Measurements from ENCODE around the gene LILRB4. TPM values are rescaled to one million over a fixed set of nuclear protein-coding genes. Genes with fewer than 3 reads are reported as not detected.

Gene LILRB4
- total RNA-seq = 1 to 10 TPM; 3.0 to 8.7 (median 6.4) TPM
- long read RNA-seq, donor 1, partial matches to known transcripts = 7 of 15 reads
- long read RNA-seq, donor 1, other reads (novel, unspliced or antisense) = 4 of 15 reads
- long read RNA-seq, donor 2, partial matches to known transcripts = 2 of 8 reads
- long read RNA-seq, donor 2, other reads (novel, unspliced or antisense) = 6 of 8 reads

DNA sequence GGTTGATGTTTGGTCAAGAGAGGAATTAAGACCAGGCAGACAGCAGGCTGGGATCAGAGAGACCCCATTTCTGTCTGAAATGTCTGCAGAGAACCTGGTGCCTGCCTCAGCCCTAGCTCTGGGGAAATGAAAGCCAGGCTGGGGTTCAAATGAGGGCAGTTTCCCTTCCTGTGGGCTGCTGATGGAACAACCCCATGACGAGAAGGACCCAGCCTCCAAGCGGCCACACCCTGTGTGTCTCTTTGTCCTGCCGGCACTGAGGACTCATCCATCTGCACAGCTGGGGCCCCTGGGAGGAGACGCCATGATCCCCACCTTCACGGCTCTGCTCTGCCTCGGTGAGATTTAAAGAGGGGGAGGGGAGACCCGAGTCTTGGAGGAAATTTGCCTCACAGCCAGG is at the start of gene LILRB4:
Gene LILRB4 (plus strand): TSS at position 256 of the 400 bp plus-strand sequence. CDS start 49 bp downstream, at position 305.
- ATAC-seq (peak; percentile 49), DNase-seq (peak in 2 of 3 donors; percentile 14 to 59)
- TF ChIP-seq, protein P1, sequence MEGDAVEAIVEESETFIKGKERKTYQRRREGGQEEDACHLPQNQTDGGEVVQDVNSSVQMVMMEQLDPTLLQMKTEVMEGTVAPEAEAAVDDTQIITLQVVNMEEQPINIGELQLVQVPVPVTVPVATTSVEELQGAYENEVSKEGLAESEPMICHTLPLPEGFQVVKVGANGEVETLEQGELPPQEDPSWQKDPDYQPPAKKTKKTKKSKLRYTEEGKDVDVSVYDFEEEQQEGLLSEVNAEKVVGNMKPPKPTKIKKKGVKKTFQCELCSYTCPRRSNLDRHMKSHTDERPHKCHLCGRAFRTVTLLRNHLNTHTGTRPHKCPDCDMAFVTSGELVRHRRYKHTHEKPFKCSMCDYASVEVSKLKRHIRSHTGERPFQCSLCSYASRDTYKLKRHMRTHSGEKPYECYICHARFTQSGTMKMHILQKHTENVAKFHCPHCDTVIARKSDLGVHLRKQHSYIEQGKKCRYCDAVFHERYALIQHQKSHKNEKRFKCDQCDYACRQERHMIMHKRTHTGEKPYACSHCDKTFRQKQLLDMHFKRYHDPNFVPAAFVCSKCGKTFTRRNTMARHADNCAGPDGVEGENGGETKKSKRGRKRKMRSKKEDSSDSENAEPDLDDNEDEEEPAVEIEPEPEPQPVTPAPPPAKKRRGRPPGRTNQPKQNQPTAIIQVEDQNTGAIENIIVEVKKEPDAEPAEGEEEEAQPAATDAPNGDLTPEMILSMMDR (IDR thresholded peaks at IDR 0.05) = no peak
- Histone ChIP-seq H3K4me1 (ENCODE audit: low read depth) (no peaks in the 10 kb centered on the region), H3K4me3 (no peak within 1 kb of the TSS), H3K9me3 (no peaks in the 10 kb centered on the region), H3K36me3 (ENCODE audit: low read depth) (no peaks in the 10 kb centered on the region)
- intact Hi-C loops (cut with DNase I, micrococcal nuclease) = no loop called here

DNA sequence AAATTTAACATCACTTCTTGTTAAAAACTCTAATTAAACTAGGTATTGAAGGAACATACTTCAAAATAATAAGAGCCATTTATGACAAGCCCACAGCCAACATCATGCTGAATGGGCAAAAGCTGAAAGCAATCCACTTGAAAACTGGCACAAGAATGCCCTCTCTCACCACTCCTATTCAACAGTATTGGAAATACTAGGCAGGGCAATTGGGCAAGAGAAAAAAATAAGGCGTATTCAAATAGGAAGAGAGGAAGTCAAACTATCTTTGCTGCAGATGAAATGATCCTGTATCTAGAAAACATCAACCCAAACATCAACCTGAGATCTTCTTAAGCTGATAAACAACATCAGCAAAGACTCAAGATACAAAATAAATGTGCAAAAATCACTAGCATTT is 48.1 kb upstream of the LILRB4 start:
- ATAC-seq = no peak
- DNase-seq = no peak
- Histone ChIP-seq H3K36me3 (ENCODE audit: low read depth) (no peaks in the 10 kb centered on the region), H3K4me3 (no peak overlapping the region), H3K9me3 (no peaks in the 10 kb centered on the region), H3K4me1 (ENCODE audit: low read depth) (no peaks in the 10 kb centered on the region)
- TF ChIP-seq, protein P1 (IDR thresholded peaks at IDR 0.05) = no peak
- intact Hi-C loops (cut with DNase I, micrococcal nuclease) = no loop called here

DNA sequence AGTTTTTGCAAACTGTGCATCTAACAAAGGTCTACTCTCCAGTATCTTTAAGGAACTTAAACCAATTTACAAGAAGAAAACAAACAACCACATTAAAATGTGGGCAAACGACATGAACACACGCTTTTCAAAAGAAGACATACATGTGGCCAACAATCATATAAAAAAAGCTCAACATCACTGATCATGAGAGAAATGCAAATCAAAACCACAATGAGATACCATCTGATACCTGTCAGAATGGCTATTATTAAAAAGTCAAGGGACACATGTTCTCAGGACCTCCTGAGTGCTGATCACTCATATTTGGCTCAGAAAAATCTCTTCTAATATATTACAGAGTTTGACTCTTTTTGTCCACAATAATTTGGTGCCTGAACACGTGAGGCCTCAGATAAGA is 46.7 kb upstream of the LILRB4 start:
- Histone ChIP-seq H3K9me3 (no peaks in the 10 kb centered on the region), H3K4me3 (no peak overlapping the region), H3K36me3 (ENCODE audit: low read depth) (no peaks in the 10 kb centered on the region), H3K4me1 (ENCODE audit: low read depth) (no peaks in the 10 kb centered on the region)
- ATAC-seq (no peak), DNase-seq (no peak)
- intact Hi-C loops (cut with DNase I, micrococcal nuclease) = no loop called here
- TF ChIP-seq, protein P1 (IDR thresholded peaks at IDR 0.05) = no peak

DNA sequence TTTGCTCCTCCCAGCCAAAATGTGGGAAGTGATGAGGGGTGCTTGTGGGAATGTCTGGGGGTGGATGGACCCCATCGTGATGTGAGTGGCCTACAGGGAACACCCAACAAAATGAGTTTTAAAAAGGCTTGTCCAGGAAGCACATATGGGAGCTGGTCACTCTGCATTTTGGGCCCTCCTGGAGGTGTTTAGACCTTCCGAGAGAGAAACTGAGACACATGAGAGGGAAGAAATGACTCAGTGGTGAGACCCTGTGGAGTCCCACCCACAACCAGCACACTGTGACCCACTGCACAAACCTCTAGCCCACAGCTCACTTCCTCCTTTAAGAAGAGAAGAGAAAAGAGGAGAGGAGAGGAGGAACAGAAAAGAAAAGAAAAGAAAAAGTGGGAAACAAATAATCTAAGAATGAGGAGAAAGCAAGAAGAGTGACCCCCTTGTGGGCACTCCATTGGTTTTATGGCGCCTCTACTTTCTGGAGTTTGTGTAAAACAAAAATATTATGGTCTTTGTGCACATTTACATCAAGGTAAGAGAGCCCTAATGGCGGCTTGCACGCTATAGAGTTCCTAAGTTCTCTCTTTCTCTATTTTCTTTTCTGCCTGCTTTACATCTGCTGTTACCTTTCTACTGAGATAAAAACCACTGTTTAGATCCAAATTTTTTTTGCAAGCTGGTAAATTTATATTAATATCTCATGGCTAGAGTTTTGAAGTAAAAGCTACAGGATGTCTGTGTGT is 45.8 kb upstream of the LILRB4 start:
- intact Hi-C loops (cut with DNase I, micrococcal nuclease) = no loop called here
- DNase-seq = no peak
- H3K9me3 ChIP-seq = no peaks in the 10 kb centered on the region
- no peak overlapping the region for H3K4me3 ChIP-seq
- H3K36me3 ChIP-seq (ENCODE audit: low read depth) = no peaks in the 10 kb centered on the region
- TF ChIP-seq, protein P1 (IDR thresholded peaks at IDR 0.05) = no peak
- no peaks in the 10 kb centered on the region for H3K4me1 ChIP-seq (ENCODE audit: low read depth)
- peak; percentile 62 for ATAC-seq

DNA sequence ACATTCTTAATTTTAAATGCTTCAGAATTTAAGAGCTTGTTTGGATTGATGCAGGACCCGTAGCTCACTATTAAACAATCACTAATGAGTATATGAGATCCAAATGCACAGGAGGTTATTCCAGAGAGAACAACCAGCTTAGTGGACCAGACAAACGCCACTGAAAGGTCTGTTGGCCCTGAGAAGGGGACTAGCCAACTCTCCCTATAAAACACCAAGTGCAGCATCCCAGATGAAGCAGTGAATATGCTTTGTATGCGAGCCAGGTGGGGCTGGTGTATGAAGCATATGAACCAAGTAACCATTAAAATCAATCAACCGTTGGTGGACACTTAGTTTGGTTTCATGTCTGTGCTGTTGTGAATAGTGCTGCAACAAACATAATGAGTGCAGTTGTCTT is 42.3 kb upstream of the LILRB4 start:
- TF ChIP-seq, protein P1 (IDR thresholded peaks at IDR 0.05) = no peak
- Histone ChIP-seq H3K4me3 (no peak overlapping the region), H3K9me3 (no peaks in the 10 kb centered on the region), H3K36me3 (ENCODE audit: low read depth) (no peaks in the 10 kb centered on the region), H3K4me1 (ENCODE audit: low read depth) (no peaks in the 10 kb centered on the region)
- ATAC-seq (no peak), DNase-seq (no peak)
- intact Hi-C loops (cut with DNase I, micrococcal nuclease) = no loop called here

Measured in mucosa of descending colon (tissue), 3 donors.